ENCODE measurements around the gene CDA. TPM values are rescaled to one million over a fixed set of nuclear protein-coding genes. Genes with fewer than 3 reads are reported as not detected.

The CDA gene
- polyA plus RNA-seq, 1 donor from 2014 or later: 0.73 TPM

- no peaks in the 10 kb centered on the region for H3K4me1 Mint-ChIP-seq
- no peaks in the 10 kb centered on the region for H3K36me3 Mint-ChIP-seq
- no peak overlapping the region for H3K4me3 Mint-ChIP-seq
- H3K9me3 Mint-ChIP-seq: peaks cover 2 to 6% (median 5%) of the 10 kb centered on the region in 3 donors
- H3K27ac Mint-ChIP-seq: no peak overlapping the region
- H3K27me3 Mint-ChIP-seq: peaks cover 24% of the 10 kb centered on the region
Measured at GRCh38 chr1:20574686-20575540, 14.0 kb upstream of the CDA start.

- Mint-ChIP-seq H3K27ac (no peak overlapping the region), H3K4me3 (no peak overlapping the region), H3K9me3 (peaks cover 2 to 6% (median 5%) of the 10 kb centered on the region in 3 donors), H3K27me3 (peaks cover 24% of the 10 kb centered on the region), H3K36me3 (no peaks in the 10 kb centered on the region), H3K4me1 (no peaks in the 10 kb centered on the region)
Measured at GRCh38 chr1:20575541-20576336, 13.2 kb upstream of the CDA start.

- H3K9me3 Mint-ChIP-seq: peaks cover 0 to 3% (median 0%) of the 10 kb centered on the region in 3 donors
- no peaks in the 10 kb centered on the region for H3K4me1 Mint-ChIP-seq
- no peaks in the 10 kb centered on the region for H3K36me3 Mint-ChIP-seq
- H3K27me3 Mint-ChIP-seq: peaks cover 17% of the 10 kb centered on the region
- H3K27ac Mint-ChIP-seq: no peak overlapping the region
- no peak overlapping the region for H3K4me3 Mint-ChIP-seq
Measured at GRCh38 chr1:20578062-20578461, 10.8 kb upstream of the CDA start.

- Mint-ChIP-seq H3K27ac (no peak overlapping the region), H3K27me3 (peaks cover 15% of the 10 kb centered on the region), H3K36me3 (no peaks in the 10 kb centered on the region), H3K9me3 (no peaks in the 10 kb centered on the region), H3K4me1 (no peaks in the 10 kb centered on the region), H3K4me3 (no peak overlapping the region)
Measured at GRCh38 chr1:20578721-20579395, 10.0 kb upstream of the CDA start.

- Mint-ChIP-seq H3K27me3 (peaks cover 47% of the 10 kb centered on the region), H3K27ac (no peak overlapping the region), H3K9me3 (no peaks in the 10 kb centered on the region), H3K36me3 (no peaks in the 10 kb centered on the region), H3K4me3 (no peak overlapping the region), H3K4me1 (peaks cover 0 to 5% (median 0%) of the 10 kb centered on the region in 3 donors)
Measured at GRCh38 chr1:20584890-20585289, 4.0 kb upstream of the CDA start.

- H3K27me3 Mint-ChIP-seq: peaks cover 62% of the 10 kb centered on the region
- no peaks in the 10 kb centered on the region for H3K36me3 Mint-ChIP-seq
- H3K4me3 Mint-ChIP-seq: peak overlapping the region in 1 of 4 donors; percentile 50
- peaks cover 0 to 5% (median 3%) of the 10 kb centered on the region in 3 donors for H3K4me1 Mint-ChIP-seq
- H3K27ac Mint-ChIP-seq: peak overlapping the region in 1 of 3 donors; percentile 5
- H3K9me3 Mint-ChIP-seq: no peaks in the 10 kb centered on the region
Measured at GRCh38 chr1:20586953-20587660, 1.8 kb upstream of the CDA start.

GRCh38 chr1:20587661-20588053 lies 1.2 kb upstream of the CDA start:
- peaks cover 2% of the 10 kb centered on the region for H3K36me3 Mint-ChIP-seq
- peaks cover 66% of the 10 kb centered on the region for H3K27me3 Mint-ChIP-seq
- no peak overlapping the region for H3K4me3 Mint-ChIP-seq
- no peak overlapping the region for H3K27ac Mint-ChIP-seq
- no peaks in the 10 kb centered on the region for H3K9me3 Mint-ChIP-seq
- peaks cover 0 to 5% (median 3%) of the 10 kb centered on the region in 3 donors for H3K4me1 Mint-ChIP-seq

GRCh38 chr1:20589331-20590278 lies 708 bp downstream of the CDA start:
- H3K4me1 Mint-ChIP-seq: peaks cover 0 to 5% (median 3%) of the 10 kb centered on the region in 3 donors
- H3K27ac Mint-ChIP-seq: no peak overlapping the region
- peaks cover 2% of the 10 kb centered on the region for H3K36me3 Mint-ChIP-seq
- H3K4me3 Mint-ChIP-seq: peak overlapping the region in 1 of 4 donors; percentile 41
- peaks cover 0 to 2% (median 0%) of the 10 kb centered on the region in 3 donors for H3K9me3 Mint-ChIP-seq
- H3K27me3 Mint-ChIP-seq: peaks cover 66% of the 10 kb centered on the region

- Mint-ChIP-seq H3K4me1 (peaks cover 0 to 5% (median 3%) of the 10 kb centered on the region in 3 donors), H3K9me3 (peaks cover 0 to 2% (median 0%) of the 10 kb centered on the region in 3 donors), H3K27me3 (peaks cover 60% of the 10 kb centered on the region), H3K27ac (no peak overlapping the region), H3K36me3 (peaks cover 2% of the 10 kb centered on the region), H3K4me3 (peak overlapping the region in 1 of 4 donors; percentile 15)
Measured at GRCh38 chr1:20590306-20590777, 1.4 kb downstream of the CDA start.

- Mint-ChIP-seq H3K9me3 (peaks cover 0 to 2% (median 0%) of the 10 kb centered on the region in 3 donors), H3K36me3 (peaks cover 2% of the 10 kb centered on the region), H3K27ac (no peak overlapping the region), H3K27me3 (peaks cover 37% of the 10 kb centered on the region), H3K4me3 (no peak overlapping the region), H3K4me1 (peaks cover 0 to 3% (median 1%) of the 10 kb centered on the region in 3 donors)
Measured at GRCh38 chr1:20593756-20594155, 4.9 kb downstream of the CDA start.

GRCh38 chr1:20594746-20595145 lies 5.8 kb downstream of the CDA start:
- peaks cover 27% of the 10 kb centered on the region for H3K27me3 Mint-ChIP-seq
- H3K4me1 Mint-ChIP-seq: peaks cover 0 to 3% (median 0%) of the 10 kb centered on the region in 3 donors
- no peak overlapping the region for H3K27ac Mint-ChIP-seq
- H3K9me3 Mint-ChIP-seq: peaks cover 0 to 2% (median 0%) of the 10 kb centered on the region in 3 donors
- peak overlapping the region in 1 of 4 donors; percentile 28 for H3K4me3 Mint-ChIP-seq
- peaks cover 2% of the 10 kb centered on the region for H3K36me3 Mint-ChIP-seq

GRCh38 chr1:20596106-20596505 lies 7.2 kb downstream of the CDA start:
- peaks cover 0 to 2% (median 0%) of the 10 kb centered on the region in 3 donors for H3K9me3 Mint-ChIP-seq
- peaks cover 19% of the 10 kb centered on the region for H3K27me3 Mint-ChIP-seq
- peak overlapping the region in 1 of 3 donors; percentile 19 for H3K27ac Mint-ChIP-seq
- peaks cover 2% of the 10 kb centered on the region for H3K36me3 Mint-ChIP-seq
- H3K4me3 Mint-ChIP-seq: no peak overlapping the region
- H3K4me1 Mint-ChIP-seq: peaks cover 0 to 1% (median 0%) of the 10 kb centered on the region in 3 donors

GRCh38 chr1:20597650-20598049 lies 8.8 kb downstream of the CDA start:
- Mint-ChIP-seq H3K9me3 (peaks cover 0 to 2% (median 0%) of the 10 kb centered on the region in 3 donors), H3K36me3 (peaks cover 2% of the 10 kb centered on the region), H3K4me1 (peaks cover 0 to 4% (median 0%) of the 10 kb centered on the region in 3 donors)

More at GRCh38 chr1:20597650-20598049, 8.8 kb downstream of the CDA start:
- Mint-ChIP-seq H3K27ac (no peak overlapping the region), H3K4me3 (no peak overlapping the region), H3K27me3 (peaks cover 8% of the 10 kb centered on the region)

Data from IgD-negative memory B cell (primary cell).